PC-3 (cell line): ENCODE data around the gene PPTC7.

Experiments
- EZH2 ChIP-seq: fragments of 300-600 bp; sonication (generic); IDR thresholded peaks from one replicate; pipeline ENCODE4 v1.6.1; 2017; ENCODE audit warnings: antibody characterized with exemption, mild to moderate bottlenecking, low read length; ENCODE audit not compliant: unreplicated experiment
- TF ChIP-seq, protein P1 (sequence below): fragments of 300-600 bp; sonication (generic); conservative IDR thresholded peaks from 2 replicates; pipeline ENCODE4 v1.5.1; 2017; ENCODE audit warnings: antibody characterized with exemption, low read depth, mild to moderate bottlenecking, low read length

DNA sequence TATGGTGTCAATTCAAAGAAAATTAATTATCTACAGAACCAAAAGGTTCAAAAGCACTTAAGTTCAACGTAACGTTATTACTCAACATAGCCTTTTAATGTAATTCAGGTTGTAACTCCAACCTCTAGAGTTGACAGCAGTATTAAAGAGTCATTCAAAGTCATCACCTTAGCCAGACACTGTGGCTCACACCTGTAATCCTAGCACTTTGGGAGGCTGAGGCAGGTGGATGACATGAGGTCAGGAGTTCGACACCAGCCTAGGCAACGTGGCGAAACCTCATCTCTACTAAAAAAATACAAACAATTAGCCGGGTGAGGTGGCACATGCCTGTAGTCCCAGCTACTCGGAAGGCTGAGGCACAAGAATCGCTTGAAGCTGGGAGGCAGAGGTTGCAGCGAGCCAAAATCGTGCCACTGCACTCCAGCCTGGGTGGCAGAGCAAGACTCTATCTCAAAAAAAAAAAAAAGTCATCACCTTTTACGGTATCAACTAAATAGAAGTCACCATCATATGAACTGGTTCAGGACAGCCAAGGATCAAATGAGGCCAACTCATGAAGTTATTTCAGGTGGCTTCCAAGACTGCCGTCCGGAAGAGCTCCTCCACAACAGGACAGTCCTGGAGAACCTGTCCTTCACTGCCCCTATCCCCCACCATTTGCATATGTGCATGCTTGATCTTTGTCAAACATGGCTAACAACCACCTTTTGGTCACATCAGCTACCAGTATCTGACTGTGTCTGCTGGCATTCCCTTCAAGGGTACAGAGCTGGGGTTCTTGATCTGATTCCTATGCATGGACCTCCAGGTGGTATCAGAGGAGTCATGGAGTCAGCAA, 4.2 kb downstream of the PPTC7 start:
- TF ChIP-seq EZH2, result no peak
- TF ChIP-seq, protein P1, sequence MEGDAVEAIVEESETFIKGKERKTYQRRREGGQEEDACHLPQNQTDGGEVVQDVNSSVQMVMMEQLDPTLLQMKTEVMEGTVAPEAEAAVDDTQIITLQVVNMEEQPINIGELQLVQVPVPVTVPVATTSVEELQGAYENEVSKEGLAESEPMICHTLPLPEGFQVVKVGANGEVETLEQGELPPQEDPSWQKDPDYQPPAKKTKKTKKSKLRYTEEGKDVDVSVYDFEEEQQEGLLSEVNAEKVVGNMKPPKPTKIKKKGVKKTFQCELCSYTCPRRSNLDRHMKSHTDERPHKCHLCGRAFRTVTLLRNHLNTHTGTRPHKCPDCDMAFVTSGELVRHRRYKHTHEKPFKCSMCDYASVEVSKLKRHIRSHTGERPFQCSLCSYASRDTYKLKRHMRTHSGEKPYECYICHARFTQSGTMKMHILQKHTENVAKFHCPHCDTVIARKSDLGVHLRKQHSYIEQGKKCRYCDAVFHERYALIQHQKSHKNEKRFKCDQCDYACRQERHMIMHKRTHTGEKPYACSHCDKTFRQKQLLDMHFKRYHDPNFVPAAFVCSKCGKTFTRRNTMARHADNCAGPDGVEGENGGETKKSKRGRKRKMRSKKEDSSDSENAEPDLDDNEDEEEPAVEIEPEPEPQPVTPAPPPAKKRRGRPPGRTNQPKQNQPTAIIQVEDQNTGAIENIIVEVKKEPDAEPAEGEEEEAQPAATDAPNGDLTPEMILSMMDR, result no peak
